GM10248 (cell line): Measurements from ENCODE around the gene SRP14.

Source experiments
- CTCF ChIA-PET: fragments of 300-600 bp; sonication (Branson Sonifier 250); formaldehyde crosslinking; extraction: SDS; loops from one replicate; lab custom pipeline; 2021; ENCODE audit warnings: antibody characterized with exemption; lab: Yijun Ruan, JAX
- POLR2A ChIA-PET: fragments of 350-650 bp; sonication (Branson Sonifier 250); formaldehyde crosslinking; extraction: SDS; loops from one replicate; lab custom pipeline; 2020; ENCODE audit warnings: antibody characterized with exemption; lab: Yijun Ruan, JAX
- DNase-seq: peaks from one replicate; pipeline ENCODE4 v3.0.0; 2012; ENCODE audit errors: extremely low spot score
- TF ChIP-seq, protein P1 (sequence below): IDR thresholded peaks from 2 replicates; pipeline ENCODE4 v1.5.1; 2012; ENCODE audit warnings: mild to moderate bottlenecking, low read depth; ENCODE audit errors: extremely low read depth, missing control alignments, control extremely low read depth

Gene SRP14

DNA sequence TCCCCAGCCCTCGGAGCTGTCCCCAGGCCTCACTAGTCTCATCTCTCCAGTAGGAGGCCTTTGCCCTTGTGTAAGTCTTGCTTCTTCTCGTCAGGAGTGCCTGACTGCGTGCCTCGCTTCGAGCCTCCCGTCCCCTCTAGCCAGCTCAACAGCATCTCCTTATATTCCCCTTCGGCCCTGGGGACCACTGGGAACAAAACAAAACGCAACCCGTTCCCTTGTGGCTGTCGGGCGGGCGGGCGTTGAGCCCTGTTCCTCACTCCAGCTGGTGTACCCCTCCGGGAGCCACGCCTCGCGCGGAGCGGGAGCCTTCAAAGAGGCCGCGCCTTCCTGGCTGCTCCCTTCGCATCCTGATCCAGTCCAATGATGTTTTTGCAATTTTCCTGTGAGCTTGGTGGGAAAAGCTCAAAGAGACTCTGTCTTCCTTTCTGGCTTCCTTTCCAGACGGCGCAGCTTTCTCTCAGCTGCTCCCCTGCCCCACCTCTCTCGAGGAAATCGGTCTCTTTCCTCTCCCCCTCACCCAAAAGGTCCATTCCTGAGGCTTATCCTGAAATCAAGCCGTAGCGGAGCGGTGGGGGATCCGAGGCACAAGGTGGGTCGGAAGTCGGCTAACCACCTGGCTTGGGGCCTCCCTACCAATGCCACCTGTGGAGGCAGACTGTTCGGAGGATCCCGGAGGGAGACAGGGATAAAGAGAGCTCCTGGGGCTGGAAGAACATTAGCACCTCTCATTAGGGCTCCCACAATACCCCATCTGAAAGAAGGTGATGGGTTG is 33.4 kb upstream of the SRP14 start:
- DNase-seq: no peak
- TF ChIP-seq, protein P1, sequence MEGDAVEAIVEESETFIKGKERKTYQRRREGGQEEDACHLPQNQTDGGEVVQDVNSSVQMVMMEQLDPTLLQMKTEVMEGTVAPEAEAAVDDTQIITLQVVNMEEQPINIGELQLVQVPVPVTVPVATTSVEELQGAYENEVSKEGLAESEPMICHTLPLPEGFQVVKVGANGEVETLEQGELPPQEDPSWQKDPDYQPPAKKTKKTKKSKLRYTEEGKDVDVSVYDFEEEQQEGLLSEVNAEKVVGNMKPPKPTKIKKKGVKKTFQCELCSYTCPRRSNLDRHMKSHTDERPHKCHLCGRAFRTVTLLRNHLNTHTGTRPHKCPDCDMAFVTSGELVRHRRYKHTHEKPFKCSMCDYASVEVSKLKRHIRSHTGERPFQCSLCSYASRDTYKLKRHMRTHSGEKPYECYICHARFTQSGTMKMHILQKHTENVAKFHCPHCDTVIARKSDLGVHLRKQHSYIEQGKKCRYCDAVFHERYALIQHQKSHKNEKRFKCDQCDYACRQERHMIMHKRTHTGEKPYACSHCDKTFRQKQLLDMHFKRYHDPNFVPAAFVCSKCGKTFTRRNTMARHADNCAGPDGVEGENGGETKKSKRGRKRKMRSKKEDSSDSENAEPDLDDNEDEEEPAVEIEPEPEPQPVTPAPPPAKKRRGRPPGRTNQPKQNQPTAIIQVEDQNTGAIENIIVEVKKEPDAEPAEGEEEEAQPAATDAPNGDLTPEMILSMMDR: no peak
- CTCF ChIA-PET: interaction anchor here (1.0 to 1.7 kb wide), 7 partner anchors 9 to 34 kb away, joined by 4 to 7 read pairs (median 4); no protein-coding TSS in a partner anchor
- POLR2A ChIA-PET: no interaction called here

DNA sequence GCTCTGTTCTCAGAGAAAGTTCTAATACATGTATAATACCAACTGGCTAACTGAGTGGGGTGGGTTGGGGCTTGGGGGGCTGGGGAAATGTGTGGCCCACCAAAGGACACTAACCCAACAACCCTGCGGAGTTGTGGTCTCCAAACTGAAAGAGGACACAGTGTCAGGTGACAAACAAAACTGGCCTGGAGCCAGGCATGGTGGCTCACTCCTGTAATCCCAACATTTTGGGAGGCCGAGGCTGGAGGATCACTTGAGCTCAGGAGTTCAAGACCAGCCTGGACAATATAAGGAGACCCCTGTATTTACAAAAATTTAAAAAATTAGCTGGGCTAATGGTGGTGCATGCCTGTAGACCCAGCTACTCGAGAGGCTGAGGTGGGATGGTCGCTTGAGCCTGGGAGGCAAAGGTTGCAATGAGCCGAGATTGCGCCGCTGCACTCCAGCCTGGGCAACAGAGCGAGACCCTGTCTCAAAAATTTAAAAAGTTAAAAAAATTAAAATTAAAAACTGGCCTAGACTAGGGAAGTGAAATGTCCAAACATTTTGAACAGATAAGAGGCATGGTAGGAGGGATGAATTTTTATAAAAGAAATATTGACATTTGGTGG is 31.7 kb upstream of the SRP14 start:
- CTCF ChIA-PET: interaction anchor here (1.0 to 2.5 kb wide), 10 partner anchors 10 to 45 kb away, joined by 3 to 14 read pairs (median 6); no protein-coding TSS in a partner anchor
- DNase-seq: no peak
- TF ChIP-seq, protein P1: no peak
- POLR2A ChIA-PET: interaction anchor here (1.6 kb wide), 1 partner anchor 36 kb away, joined by 5 read pairs; no protein-coding TSS in a partner anchor

DNA sequence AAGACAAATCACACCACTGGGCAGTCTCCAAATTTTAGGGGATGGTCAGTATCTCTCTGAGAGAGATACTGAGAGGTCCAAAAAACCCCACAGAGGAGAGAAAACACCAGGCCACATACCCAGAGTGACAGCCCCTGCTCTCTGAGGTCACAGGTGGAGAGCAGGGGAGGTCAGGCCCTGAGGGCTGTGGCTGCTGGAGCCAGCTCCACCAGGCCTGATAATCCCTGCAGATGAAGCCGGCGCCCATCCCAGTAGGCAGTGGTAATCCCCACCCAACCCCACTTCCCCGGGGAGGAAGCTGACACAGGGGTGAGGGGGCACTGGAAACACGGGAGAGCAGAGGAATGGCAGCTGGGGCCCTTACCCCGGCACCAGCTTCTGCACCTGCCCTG is 31.2 kb upstream of the SRP14 start:
- POLR2A ChIA-PET: interaction anchor here (1.6 kb wide), 1 partner anchor 36 kb away, joined by 5 read pairs; no protein-coding TSS in a partner anchor
- CTCF ChIA-PET: interaction anchor here (1.0 to 2.5 kb wide), 10 partner anchors 9 to 45 kb away, joined by 3 to 14 read pairs (median 6); no protein-coding TSS in a partner anchor
- TF ChIP-seq, protein P1: no peak
- DNase-seq: no peak

DNA sequence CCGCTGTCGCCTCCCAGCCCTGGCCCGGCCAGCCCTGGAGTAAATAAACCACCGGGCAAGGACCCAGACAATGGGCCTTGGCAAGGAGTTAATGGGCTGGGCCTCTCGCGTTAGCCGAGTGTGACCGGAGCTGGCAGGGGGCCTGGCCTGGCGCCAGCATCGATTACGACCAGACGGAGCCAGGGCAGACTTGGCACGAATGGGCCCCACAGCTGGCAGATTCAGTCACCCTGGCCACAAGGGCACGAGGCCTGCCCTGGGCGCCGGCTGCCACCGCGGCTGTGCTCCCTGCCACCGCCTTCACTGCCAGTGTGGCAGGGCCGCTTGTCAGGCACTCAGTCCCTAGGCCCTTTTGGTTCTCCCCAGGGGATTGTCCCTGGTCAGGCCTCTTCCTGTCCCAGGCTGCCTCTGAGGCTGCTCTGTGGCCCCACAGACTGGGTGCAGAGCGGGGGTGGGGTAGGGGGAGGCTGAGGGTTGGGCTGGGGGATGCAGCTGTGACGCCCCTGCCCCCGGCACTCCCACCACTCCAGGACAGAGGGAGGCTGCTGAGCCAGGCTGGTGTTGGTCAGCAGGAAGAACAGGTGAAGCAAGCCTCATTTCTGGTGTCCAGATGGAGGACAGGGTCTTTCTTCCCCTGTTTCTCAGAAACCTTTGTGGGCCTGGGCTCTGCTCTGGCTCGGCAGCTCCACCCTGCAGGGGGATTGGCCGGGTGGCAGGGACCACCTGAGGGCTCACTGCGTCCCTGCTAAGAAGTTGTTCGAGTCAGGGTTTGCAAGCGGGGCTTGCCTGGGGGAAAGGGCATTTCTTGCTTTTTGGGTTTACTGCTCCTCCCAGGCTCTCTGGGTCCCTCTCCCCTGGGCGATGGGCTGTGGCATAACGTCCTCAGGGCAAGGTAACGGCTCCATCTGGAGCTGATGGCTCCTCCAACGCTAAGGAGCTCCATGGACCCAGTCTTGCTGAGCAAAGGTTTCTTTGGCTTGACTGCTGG is 30.5 kb upstream of the SRP14 start:
- CTCF ChIA-PET: interaction anchor here (1.0 to 2.5 kb wide), 10 partner anchors 8 to 46 kb away, joined by 3 to 14 read pairs (median 6); no protein-coding TSS in a partner anchor
- TF ChIP-seq, protein P1: no peak
- POLR2A ChIA-PET: interaction anchor here (0.6 to 1.6 kb wide), 2 partner anchors 37 to 267 kb away, joined by 3 to 5 read pairs; no protein-coding TSS in a partner anchor
- DNase-seq: peak; percentile 80

DNA sequence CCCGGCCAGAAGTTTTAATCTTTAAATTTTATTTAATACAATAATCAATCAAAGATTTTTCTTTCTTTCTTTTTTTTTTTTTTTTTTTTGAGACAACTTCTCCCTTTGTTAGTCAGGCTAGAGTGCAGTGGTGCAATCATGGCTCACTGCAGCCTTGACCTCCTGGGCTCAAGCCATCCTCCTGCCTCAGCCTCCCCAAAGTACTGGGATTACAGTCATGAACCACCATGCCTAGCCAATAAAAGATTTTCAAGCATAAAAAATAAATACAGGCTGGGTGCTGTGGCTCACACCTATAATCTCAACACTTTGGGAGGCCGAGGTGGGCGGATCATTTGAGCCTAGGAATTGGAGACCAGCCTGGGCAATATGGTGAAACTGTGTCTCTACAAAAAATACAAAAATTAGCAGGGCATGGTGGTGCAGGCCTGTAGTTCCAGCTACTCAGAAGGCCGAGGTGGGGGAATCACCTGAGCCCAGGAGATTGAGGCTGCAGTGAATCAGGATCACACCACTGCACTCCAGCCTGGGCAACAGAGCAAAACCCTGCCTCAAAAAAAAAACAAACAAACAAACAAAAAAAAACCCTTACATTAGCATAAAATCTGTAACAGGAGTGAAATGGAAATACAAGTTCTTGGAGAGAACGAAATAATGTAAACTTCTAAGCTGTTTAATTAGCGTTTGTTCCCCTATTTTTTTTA is 29.1 kb upstream of the SRP14 start:
- ChIA-PET CTCF (interaction anchor here (1.8 kb wide), 1 partner anchor 11 kb away, joined by 5 read pairs; no protein-coding TSS in a partner anchor), POLR2A (no interaction called here)
- TF ChIP-seq, protein P1: no peak
- DNase-seq: no peak
